NCI-H187 treated with DMSO at 0.1 percent for 48 hours (cell line): ENCODE data around the gene ULK4.
"Not testable (repeated sequence)": the region's sequence is repeated elsewhere in the genome, so short reads cannot be mapped to it uniquely, and the experiment has no call there.

ENCODE experiments used
- DNase-seq: peaks from one replicate; lab custom pipeline; 2025; lab: John Stamatoyannopoulos, UW

Gene ULK4

GRCh38 chr3:41872157-41872556 is 89.7 kb downstream of the ULK4 start:
- no peak for DNase-seq

GRCh38 chr3:41867533-41867932 is 94.4 kb downstream of the ULK4 start:
- no peak for DNase-seq

GRCh38 chr3:41866298-41866697 is 95.6 kb downstream of the ULK4 start:
- no peak for DNase-seq

- no peak for DNase-seq
Measured at GRCh38 chr3:41863024-41863423, 98.9 kb downstream of the ULK4 start.

- not testable (repeated sequence) for DNase-seq
Measured at GRCh38 chr3:41860489-41860888, 101.4 kb downstream of the ULK4 start.

- DNase-seq: no peak
Measured at GRCh38 chr3:41854956-41855355, 106.9 kb downstream of the ULK4 start.

- no peak for DNase-seq
Measured at GRCh38 chr3:41853540-41854196, 108.2 kb downstream of the ULK4 start.

- DNase-seq: no peak
Measured at GRCh38 chr3:41848753-41849574, 112.9 kb downstream of the ULK4 start.

- DNase-seq: no peak
Measured at GRCh38 chr3:41847679-41848078, 114.2 kb downstream of the ULK4 start.

GRCh38 chr3:41846850-41847249 is 115.1 kb downstream of the ULK4 start:
- DNase-seq: no peak

GRCh38 chr3:41845826-41846225 is 116.1 kb downstream of the ULK4 start:
- no peak for DNase-seq

GRCh38 chr3:41844256-41844655 is 117.6 kb downstream of the ULK4 start:
- DNase-seq: not testable (repeated sequence)

- DNase-seq: not testable (repeated sequence)
Measured at GRCh38 chr3:41840936-41841668, 120.8 kb downstream of the ULK4 start.

GRCh38 chr3:41836360-41837134 is 125.4 kb downstream of the ULK4 start:
- no peak for DNase-seq

GRCh38 chr3:41833628-41834027 is 128.3 kb downstream of the ULK4 start:
- DNase-seq: no peak

- no peak for DNase-seq
Measured at GRCh38 chr3:41819236-41819635, 142.7 kb downstream of the ULK4 start.

GRCh38 chr3:41808618-41809017 is 153.3 kb downstream of the ULK4 start:
- no peak for DNase-seq

GRCh38 chr3:41808152-41808551 is 153.8 kb downstream of the ULK4 start:
- no peak for DNase-seq

- no peak for DNase-seq
Measured at GRCh38 chr3:41794748-41795589, 166.9 kb downstream of the ULK4 start.

- DNase-seq: no peak
Measured at GRCh38 chr3:41792806-41793205, 169.1 kb downstream of the ULK4 start.

GRCh38 chr3:41769106-41769505 is 192.8 kb downstream of the ULK4 start:
- DNase-seq: no peak
